GM18520 (cell line): Measurements from ENCODE around the gene AKAP13.

Experiments used
- ATAC-seq: cut with Tn5 transposase; IDR thresholded peaks from one replicate; pipeline ENCODE4 v1.9.1; 2021; ENCODE audit not compliant: unreplicated experiment

AKAP13 gene

GRCh38 chr15:85382942-85383341 is 2.5 kb downstream of the AKAP13 start:
- ATAC-seq, result no peak

GRCh38 chr15:85383470-85384148 is 3.2 kb downstream of the AKAP13 start:
- ATAC-seq, result no peak

GRCh38 chr15:85386261-85386660 is 5.9 kb downstream of the AKAP13 start:
- ATAC-seq, result no peak

GRCh38 chr15:85388566-85389305 is 8.3 kb downstream of the AKAP13 start:
- no peak for ATAC-seq

- no peak for ATAC-seq
These were observed 8.9 kb downstream of the AKAP13 start for GRCh38 chr15:85389306-85389650.

GRCh38 chr15:85389772-85390171 is 9.4 kb downstream of the AKAP13 start:
- ATAC-seq, result no peak

GRCh38 chr15:85393210-85393609 is 12.8 kb downstream of the AKAP13 start:
- no peak for ATAC-seq

GRCh38 chr15:85394554-85395333 is 14.3 kb downstream of the AKAP13 start:
- no peak for ATAC-seq

- ATAC-seq, result no peak
These were observed 16.2 kb downstream of the AKAP13 start for GRCh38 chr15:85396554-85396953.

GRCh38 chr15:85397151-85397550 is 16.7 kb downstream of the AKAP13 start:
- ATAC-seq, result no peak

GRCh38 chr15:85397926-85398325 is 17.5 kb downstream of the AKAP13 start:
- no peak for ATAC-seq

- ATAC-seq, result no peak
These were observed 18.4 kb downstream of the AKAP13 start for GRCh38 chr15:85398822-85399221.

- ATAC-seq, result no peak
These were observed 19.2 kb downstream of the AKAP13 start for GRCh38 chr15:85399627-85400026.

- no peak for ATAC-seq
These were observed 20.2 kb downstream of the AKAP13 start for GRCh38 chr15:85400606-85401005.

- ATAC-seq, result no peak
These were observed 20.8 kb downstream of the AKAP13 start for GRCh38 chr15:85401108-85401774.

GRCh38 chr15:85402195-85402881 is 21.9 kb downstream of the AKAP13 start:
- no peak for ATAC-seq

GRCh38 chr15:85403745-85404144 is 23.3 kb downstream of the AKAP13 start:
- ATAC-seq, result no peak

- ATAC-seq, result no peak
These were observed 23.9 kb downstream of the AKAP13 start for GRCh38 chr15:85404176-85404917.

- no peak for ATAC-seq
These were observed 24.8 kb downstream of the AKAP13 start for GRCh38 chr15:85404918-85405866.
